SK-N-MC (cell line): ENCODE data around the gene MEPE.

Source experiments
- EZH2 ChIP-seq: fragments of 200-600 bp; sonication (generic); IDR thresholded peaks from one replicate; pipeline ENCODE4 v1.6.1; 2017; ENCODE audit warnings: antibody characterized with exemption
- FOXP2 ChIP-seq: optimal IDR thresholded peaks from 2 replicates; pipeline ENCODE3; 2011; ENCODE audit warnings: mild to moderate bottlenecking, moderate library complexity; ENCODE audit not compliant: insufficient read depth; ENCODE audit errors: extremely low read length, control extremely low read depth
- POLR2AphosphoS5 ChIP-seq: IDR thresholded peaks from 2 replicates; pipeline ENCODE4 v1.6.1; 2012; ENCODE audit warnings: mild to moderate bottlenecking, low read depth, low read length, borderline replicate concordance

GRCh38 chr4:87823200-87823599 lies 9.6 kb upstream of the MEPE start:
- TF ChIP-seq EZH2 (no peak), POLR2AphosphoS5 (no peak), FOXP2 (no peak)
